Hematopoietic multipotent progenitor cell (in vitro differentiated cells): ENCODE results near the gene ATF7IP. TPM values are rescaled to one million over a fixed set of nuclear protein-coding genes. Genes with fewer than 3 reads are reported as not detected.
A peak's percentile ranks its signal among the peaks of the same experiment; 100 is the strongest.
"Not testable (repeated sequence)": the region's sequence is repeated elsewhere in the genome, so short reads cannot be mapped to it uniquely, and the experiment has no call there.

ENCODE experiments used
- DNase-seq, 3 donors: peaks; one replicate each; pipeline ENCODE4 v3.0.0-alpha.2; 2011 to 2015; ENCODE audit warnings: low read depth in 2 of 3, low spot score in 2 of 3
- total RNA-seq: library from RNA; depleted of rRNA; stranded (reverse); fragments of >200 nt; gene quantifications from one replicate; pipeline ENCODE4 v1.2.3, GENCODE V29; 2012

Gene ATF7IP
- total RNA-seq, 1 donor = 53.6 TPM

DNA sequence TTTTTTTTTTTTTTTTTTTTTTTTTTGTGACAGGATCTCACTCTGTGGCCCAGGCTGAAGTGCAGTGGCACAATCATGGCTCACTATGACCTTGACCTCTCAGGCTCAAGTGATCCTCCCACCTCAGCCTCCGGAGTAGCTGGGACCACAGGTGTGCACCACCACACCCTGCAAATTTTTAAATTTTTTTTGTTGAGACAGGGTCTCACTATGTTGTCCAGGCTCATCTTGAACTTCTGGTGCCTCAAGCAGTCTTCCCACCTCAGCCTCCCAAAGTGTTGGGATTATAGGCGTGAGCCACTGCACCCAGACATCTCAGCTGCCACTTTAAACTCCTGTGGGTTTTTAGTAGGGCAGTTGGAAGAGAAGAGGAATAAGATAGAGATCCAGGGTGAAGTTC lies 39.9 kb downstream of the ATF7IP start:
- DNase-seq = not testable (repeated sequence)

DNA sequence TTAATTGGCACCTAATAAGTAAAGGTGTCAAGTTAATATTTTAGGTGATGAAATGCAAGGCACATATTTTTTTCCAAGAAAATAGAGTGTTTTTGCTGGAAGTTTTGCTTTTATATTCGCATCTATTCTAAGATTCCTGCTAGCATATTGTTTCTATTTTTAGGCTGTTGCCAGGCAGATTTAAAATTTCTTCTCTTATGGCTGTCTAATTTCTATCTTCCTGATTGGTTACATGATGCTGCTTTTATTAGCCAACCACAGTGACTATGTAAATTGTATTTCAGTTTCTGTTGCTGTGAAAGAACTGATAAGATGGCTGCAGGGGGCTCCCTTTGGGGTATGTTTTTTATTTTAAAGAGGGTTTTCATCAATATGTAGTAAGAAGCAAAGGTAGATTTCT lies 42.7 kb downstream of the ATF7IP start:
- peak in 2 of 3 donors; percentile 72 to 88 for DNase-seq

DNA sequence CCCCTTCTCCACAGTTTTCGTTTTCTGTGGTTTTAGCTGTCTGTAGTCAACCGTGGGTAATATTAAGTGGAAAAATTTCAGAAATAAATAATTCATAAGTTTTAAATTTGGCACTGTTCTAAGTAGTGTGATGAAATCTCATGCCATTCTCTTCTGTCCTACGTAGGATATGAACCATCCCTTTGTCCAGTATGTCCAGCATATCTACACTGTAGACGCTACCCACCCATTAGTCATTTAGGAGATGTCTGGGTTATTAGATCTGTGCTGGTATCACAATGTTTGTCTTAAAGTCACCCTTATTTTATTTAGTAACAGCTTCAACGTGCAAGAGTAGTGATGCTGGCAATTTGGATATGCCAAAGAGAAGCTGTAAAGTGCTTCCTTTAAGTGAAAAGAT lies 44.7 kb downstream of the ATF7IP start:
- DNase-seq = no peak

- DNase-seq = peak in 1 of 3 donors; percentile 50
Observed at GRCh38 chr12:14410841-14411569, 45.5 kb downstream of the ATF7IP start.

- peak in 2 of 3 donors; percentile 80 to 92 for DNase-seq
Observed at GRCh38 chr12:14416658-14417057, 51.2 kb downstream of the ATF7IP start.

DNA sequence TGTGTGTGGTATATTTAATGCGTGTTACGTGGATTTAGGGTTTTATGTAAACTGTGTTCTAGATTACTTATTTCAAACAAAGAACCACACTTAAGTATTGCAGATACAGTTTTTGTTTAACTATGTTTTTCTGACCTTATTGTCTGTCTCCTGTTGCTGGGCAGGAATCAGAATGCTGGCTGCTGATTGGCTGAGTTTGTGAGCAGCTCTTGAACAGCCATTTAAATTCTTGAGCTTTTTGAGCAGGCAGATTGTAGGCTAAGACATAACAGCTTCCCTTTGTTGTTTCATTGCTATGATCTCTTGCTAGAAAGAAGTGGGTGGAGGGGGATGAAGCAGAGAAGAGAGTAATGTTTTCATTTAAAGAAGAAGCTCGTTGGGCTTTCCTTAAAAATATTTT lies 52.2 kb downstream of the ATF7IP start:
- DNase-seq = peak in 2 of 3 donors; percentile 77 to 91

DNA sequence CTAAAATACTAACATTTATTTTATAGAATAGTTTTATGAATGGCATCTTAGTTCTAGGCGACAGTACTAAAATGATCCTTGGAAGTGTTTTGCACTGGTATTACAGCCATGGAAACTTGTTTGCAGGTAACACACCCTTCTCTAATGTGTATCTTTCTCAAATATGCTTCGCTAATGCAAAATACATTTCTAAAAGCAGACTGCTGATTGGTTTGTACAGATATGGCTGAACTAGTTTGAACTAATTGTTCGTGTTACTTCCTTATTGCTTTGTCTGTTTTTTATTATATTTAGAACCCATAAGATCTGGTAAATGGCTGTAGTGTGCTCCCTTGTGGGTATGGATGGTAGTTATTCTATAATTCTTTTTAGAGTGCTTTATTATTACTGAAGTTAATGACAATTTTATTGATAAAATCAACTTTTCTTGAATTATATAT lies 53.0 kb downstream of the ATF7IP start:
- peak in 1 of 3 donors; percentile 63 for DNase-seq

DNA sequence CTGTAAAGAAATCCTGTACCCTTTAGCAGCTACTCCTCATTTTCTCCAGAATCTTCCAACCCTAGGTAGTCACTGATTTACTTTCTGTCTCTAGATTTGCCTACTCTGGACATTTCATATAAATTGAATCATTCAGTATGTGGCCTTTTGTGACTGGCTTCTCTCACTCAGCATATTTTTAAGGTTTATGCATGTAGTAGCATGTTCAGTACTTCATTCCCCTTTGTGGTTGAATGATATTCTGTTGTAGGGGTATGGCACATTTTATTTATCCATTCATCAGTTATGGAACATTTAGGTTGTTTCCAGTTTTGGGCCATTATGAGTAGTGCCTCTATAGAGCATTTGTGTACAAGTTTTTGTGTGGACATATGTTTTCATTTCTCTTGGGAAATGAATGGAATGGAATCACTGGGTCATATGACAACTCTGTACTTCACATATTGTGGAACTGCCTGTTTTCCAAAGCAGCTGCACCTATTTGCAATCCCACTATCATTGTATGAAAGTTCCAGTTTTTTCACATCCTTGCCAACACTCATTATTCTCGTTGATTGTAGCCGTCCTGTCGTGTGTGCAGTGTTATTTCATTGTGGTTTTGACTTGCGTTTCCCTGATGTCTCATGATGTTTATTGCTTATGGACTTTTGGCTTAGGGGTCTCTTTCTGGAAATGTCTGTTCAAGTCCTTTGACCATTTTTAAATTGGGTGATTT lies 57.2 kb downstream of the ATF7IP start:
- DNase-seq = no peak

DNA sequence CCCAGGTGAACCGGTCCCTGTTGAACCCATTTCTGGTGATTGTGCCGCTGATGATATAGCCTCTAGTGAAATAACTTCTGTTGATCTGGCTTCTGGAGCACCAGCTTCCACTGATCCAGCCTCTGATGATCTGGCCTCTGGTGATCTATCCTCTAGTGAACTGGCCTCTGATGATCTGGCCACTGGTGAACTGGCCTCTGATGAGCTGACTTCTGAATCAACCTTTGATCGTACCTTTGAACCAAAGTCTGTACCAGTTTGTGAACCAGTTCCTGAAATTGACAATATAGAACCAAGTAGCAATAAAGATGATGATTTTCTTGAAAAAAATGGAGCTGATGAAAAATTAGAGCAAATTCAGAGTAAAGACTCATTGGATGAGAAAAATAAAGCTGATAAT lies 59.1 kb downstream of the ATF7IP start:
- DNase-seq = no peak

DNA sequence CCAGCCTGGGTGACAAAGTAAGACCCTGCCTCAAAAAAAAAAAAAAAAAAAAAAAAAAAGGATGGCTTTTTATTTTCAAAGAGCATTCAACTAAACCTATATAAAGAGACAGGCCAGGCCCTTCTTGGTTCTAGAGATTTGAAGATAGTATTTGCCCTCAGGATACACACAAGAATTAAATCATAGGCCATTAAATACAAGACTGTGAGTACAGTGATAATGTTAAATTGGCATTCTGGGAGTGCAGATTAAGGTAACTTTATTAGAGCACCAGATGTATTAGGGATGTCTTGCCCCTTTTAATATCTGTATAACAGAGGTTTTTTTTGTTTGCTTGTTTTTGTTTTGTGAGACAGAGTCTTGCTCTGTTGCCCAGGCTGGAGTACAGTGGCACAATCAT lies 61.3 kb downstream of the ATF7IP start:
- DNase-seq = no peak

DNA sequence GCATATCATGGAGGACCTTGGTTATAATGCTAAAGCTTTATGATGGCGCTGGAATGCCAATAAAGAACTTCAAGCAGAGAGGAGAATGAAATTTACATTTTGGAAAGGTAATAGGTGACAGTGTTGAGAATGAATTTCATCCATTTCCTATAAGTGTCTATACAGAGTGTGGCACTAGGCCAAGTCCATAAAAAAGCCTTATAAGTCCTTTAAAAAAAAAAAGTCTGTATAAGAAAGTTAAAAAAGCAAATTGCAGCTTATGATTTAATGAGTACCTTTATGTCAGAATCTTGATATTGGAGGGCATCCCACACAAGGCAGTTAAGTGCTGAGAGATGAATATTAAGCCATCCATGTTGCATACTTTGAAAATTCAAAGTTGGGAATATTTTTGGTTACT lies 62.4 kb downstream of the ATF7IP start:
- peak in 1 of 3 donors; percentile 36 for DNase-seq

DNA sequence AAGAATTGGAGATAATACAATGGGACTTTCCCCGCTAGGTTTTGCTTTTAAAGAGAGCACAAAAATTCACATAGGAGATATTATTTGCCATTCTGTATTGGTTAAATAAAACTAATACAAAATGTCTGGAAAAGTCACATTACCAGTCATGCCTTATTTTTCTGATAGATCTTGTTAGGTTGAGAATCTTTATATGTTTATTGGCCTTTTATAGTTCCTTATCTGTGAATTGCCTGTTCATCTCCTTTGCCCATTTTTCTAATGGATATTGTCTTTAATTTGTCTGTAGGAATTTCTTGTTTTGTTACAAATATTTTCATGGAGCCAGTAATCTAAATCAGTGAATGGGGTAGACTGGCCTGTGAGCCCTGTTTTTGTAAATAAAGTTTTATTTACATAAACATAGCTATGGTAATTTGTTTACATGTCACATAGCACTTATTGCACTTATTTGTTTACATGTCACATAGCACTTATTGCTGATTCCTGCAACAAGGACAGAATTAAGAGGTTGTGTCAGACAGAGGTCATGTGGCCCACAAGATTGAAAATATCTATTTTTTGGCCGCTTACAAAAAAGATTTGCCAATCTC lies 65.0 kb downstream of the ATF7IP start:
- DNase-seq = no peak

GRCh38 chr12:14431975-14432374 lies 66.5 kb downstream of the ATF7IP start:
- no peak for DNase-seq

- DNase-seq = no peak
Observed at GRCh38 chr12:14435627-14436026, 70.1 kb downstream of the ATF7IP start.

- no peak for DNase-seq
Observed at GRCh38 chr12:14442221-14442881, 76.9 kb downstream of the ATF7IP start.

- DNase-seq = no peak
Observed at GRCh38 chr12:14443531-14443930, 78.0 kb downstream of the ATF7IP start.

DNA sequence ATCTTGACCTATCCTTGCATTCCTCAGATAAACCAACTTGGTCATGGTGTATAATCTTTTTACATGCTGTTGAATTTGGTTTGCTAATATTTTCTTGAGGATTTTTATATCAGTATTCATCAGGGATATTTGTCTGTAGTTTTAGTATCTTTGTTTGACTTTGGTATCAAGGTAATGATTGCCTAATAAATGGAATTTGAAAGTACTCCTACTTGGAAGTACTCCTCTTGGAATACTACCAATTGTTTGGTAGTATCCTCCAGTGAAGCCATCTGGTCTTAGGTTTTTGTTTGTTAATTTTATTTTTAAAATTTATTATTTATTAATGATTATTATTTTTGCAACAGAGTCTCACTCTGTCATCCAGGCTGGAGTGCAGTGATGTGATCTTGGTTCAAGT lies 85.0 kb downstream of the ATF7IP start:
- no peak for DNase-seq

DNA sequence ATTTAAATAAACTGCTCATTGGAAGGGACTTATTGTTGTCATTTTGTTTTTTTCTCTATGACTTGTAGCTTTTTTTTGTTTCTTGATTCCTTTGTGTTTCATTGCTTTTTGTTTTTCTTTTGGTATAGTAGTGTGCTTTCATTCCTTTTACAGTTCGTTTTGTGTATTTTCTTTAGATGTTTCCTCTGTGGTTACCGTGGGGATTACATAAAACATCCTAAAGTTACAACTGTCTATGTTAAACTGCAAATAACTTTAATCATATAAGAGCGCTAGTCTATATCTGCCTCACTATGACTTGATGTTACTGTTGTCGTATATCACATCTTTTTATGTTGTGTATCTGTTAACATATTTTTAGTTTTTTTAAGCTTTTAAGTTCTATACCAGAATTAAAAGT lies 86.9 kb downstream of the ATF7IP start:
- peak in 1 of 3 donors; percentile 32 for DNase-seq

GRCh38 chr12:14452865-14453264 lies 87.4 kb downstream of the ATF7IP start:
- no peak for DNase-seq

- peak in 2 of 3 donors; percentile 67 to 82 for DNase-seq
Observed at GRCh38 chr12:14454098-14454907, 88.8 kb downstream of the ATF7IP start.
